Measurements from ENCODE around the gene RBP5.
"Not testable (repeated sequence)": the region's sequence is repeated elsewhere in the genome, so short reads cannot be mapped to it uniquely, and the experiment has no call there.

The RBP5 gene

GRCh38 chr12:7123806-7124522, 4.7 kb downstream of the RBP5 start:
- DNase-seq (ENCODE audit: low read depth in 1 of 2, low spot score in 1 of 2): no peak

GRCh38 chr12:7122811-7123769, 5.6 kb downstream of the RBP5 start:
- no peak for DNase-seq (ENCODE audit: low read depth in 1 of 2, low spot score in 1 of 2)

GRCh38 chr12:7121324-7121723, 7.4 kb downstream of the RBP5 start:
- DNase-seq (ENCODE audit: low read depth in 1 of 2, low spot score in 1 of 2): no peak

GRCh38 chr12:7120166-7120565, 8.5 kb downstream of the RBP5 start:
- DNase-seq (ENCODE audit: low read depth in 1 of 2, low spot score in 1 of 2): no peak

GRCh38 chr12:7118881-7119280, 9.8 kb downstream of the RBP5 start:
- DNase-seq (ENCODE audit: low read depth in 1 of 2, low spot score in 1 of 2): no peak

- no peak for DNase-seq (ENCODE audit: low read depth in 1 of 2, low spot score in 1 of 2)
These were observed 11.0 kb downstream of the RBP5 start for GRCh38 chr12:7117670-7118069.

- no peak for DNase-seq (ENCODE audit: low read depth in 1 of 2, low spot score in 1 of 2)
These were observed 11.8 kb downstream of the RBP5 start for GRCh38 chr12:7116916-7117315.

GRCh38 chr12:7116196-7116595, 12.5 kb downstream of the RBP5 start:
- no peak for DNase-seq (ENCODE audit: low read depth in 1 of 2, low spot score in 1 of 2)

GRCh38 chr12:7114851-7115250, 13.8 kb downstream of the RBP5 start:
- DNase-seq (ENCODE audit: low read depth in 1 of 2, low spot score in 1 of 2): no peak

GRCh38 chr12:7114008-7114407, 14.7 kb downstream of the RBP5 start:
- no peak for DNase-seq (ENCODE audit: low read depth in 1 of 2, low spot score in 1 of 2)

GRCh38 chr12:7113389-7113871, 15.3 kb downstream of the RBP5 start:
- no peak for DNase-seq (ENCODE audit: low read depth in 1 of 2, low spot score in 1 of 2)

- DNase-seq (ENCODE audit: low read depth in 1 of 2, low spot score in 1 of 2): no peak
These were observed 16.6 kb downstream of the RBP5 start for GRCh38 chr12:7112041-7112440.

GRCh38 chr12:7110661-7111060, 18.0 kb downstream of the RBP5 start:
- no peak for DNase-seq (ENCODE audit: low read depth in 1 of 2, low spot score in 1 of 2)

- no peak for DNase-seq (ENCODE audit: low read depth in 1 of 2, low spot score in 1 of 2)
These were observed 19.1 kb downstream of the RBP5 start for GRCh38 chr12:7109572-7109920.

- peak; percentile 63 to 78 for DNase-seq (ENCODE audit: low read depth in 1 of 2, low spot score in 1 of 2)
These were observed 19.7 kb downstream of the RBP5 start, which contains the start of gene C1RL for GRCh38 chr12:7108796-7109571. C1RL (minus strand) TSS chr12:7109214; CDS start chr12:7109180, 34 bp downstream.

- peak; percentile 50 to 54 for DNase-seq (ENCODE audit: low read depth in 1 of 2, low spot score in 1 of 2)
These were observed 20.5 kb downstream of the RBP5 start for GRCh38 chr12:7108003-7108795.

- DNase-seq (ENCODE audit: low read depth in 1 of 2, low spot score in 1 of 2): no peak
These were observed 21.1 kb downstream of the RBP5 start for GRCh38 chr12:7107636-7108002.

- not testable (repeated sequence) for DNase-seq (ENCODE audit: low read depth in 1 of 2, low spot score in 1 of 2)
These were observed 21.5 kb downstream of the RBP5 start for GRCh38 chr12:7107181-7107580.

- no peak for DNase-seq (ENCODE audit: low read depth in 1 of 2, low spot score in 1 of 2)
These were observed 22.6 kb downstream of the RBP5 start for GRCh38 chr12:7106082-7106481.

GRCh38 chr12:7103837-7104584, 24.7 kb downstream of the RBP5 start:
- DNase-seq (ENCODE audit: low read depth in 1 of 2, low spot score in 1 of 2): no peak
